ENCODE data around the gene HPS4. TPM values are rescaled to one million over a fixed set of nuclear protein-coding genes. Genes with fewer than 3 reads are reported as not detected.
"Not testable (repeated sequence)": the region's sequence is repeated elsewhere in the genome, so short reads cannot be mapped to it uniquely, and the experiment has no call there.

Gene HPS4
- total RNA-seq, 1 donor from 2014 or later: 28.3 TPM

DNA sequence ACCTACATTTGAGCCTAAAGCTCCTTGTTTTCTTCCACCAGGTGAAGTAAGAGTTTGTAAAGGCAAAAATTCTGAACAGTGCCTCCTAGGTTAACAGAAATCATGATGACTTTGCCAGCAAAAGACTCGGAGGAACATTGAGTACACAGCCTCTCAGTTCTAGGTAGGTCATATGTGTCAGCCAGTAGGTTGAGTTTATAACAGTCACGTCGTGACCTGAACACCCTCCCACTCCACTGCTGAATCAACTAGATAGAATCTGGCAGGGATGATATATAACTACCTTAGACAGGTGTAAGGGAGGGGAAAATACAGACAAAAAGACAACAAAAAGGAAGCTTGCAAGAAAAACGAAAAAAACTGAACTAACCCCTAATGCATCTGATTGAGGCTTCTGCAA is 67.3 kb downstream of the HPS4 start:
- no peak for DNase-seq (ENCODE audit: low spot score)

DNA sequence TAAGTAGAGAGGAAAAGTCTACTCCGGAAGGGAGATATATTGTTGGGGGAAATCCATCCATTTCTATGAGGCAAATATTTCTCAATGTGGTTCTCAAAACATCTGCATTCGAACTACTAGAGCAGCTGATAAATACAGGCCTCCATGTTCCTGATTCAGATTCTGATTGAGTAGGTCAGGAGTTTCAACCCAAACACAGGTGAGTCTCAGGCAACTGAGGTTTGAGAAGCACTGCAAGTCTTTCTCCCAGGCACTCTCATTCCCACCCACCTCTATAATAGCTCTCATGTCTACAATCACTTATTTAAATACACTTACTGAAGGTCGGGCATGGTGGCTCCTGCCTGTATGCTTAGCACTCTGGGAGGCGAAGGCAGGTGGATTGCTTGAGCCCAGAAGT is 69.2 kb downstream of the HPS4 start:
- no peak for DNase-seq (ENCODE audit: low spot score)

DNA sequence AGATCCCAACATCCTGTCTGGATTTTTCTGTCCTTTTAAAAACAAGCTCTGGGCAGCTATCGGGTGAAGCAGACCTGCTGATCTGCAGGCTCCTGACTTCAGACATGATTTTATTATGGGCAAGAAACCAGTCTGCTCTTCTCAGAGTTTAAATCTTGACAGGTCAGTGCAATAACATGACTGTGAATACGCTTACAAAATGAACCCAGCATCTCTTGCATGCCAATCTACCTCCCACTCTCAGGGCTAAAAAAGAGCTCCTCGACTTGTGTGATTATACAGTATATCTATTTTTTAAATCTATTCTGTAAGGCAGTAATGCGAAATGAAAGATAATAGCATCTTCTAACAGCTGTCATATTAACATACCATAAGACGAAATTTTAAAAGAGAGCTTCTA is 73.2 kb downstream of the HPS4 start:
- DNase-seq (ENCODE audit: low spot score): no peak

DNA sequence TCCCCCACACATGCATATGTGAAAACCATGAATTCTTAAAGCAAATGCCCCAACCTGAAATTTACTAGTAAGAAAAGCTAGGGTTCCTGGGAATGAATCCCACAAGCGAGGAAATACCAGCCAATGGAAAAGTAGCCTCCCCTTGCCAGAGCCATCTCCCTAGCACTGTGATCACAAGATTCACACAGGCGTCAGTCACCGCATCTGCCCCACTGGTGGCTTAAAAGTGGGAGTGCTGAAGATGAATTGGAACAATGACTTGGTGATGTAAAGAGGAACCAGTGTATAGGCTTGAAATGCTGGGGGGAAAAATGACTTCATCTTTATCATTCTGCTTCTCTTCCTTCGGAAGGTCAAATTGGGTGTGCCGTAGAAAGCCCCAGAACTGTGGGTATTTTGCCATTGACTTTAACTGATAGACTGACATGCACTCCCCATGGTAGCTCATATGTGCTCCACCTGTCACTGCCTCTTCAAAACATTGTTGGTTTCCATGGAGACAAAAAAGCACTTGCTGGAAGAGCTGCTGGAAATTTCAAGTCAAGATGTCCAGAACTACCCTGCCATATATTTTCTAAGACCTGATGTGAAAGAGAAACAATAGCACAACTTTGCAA is 73.8 kb downstream of the HPS4 start:
- DNase-seq (ENCODE audit: low spot score): no peak

DNA sequence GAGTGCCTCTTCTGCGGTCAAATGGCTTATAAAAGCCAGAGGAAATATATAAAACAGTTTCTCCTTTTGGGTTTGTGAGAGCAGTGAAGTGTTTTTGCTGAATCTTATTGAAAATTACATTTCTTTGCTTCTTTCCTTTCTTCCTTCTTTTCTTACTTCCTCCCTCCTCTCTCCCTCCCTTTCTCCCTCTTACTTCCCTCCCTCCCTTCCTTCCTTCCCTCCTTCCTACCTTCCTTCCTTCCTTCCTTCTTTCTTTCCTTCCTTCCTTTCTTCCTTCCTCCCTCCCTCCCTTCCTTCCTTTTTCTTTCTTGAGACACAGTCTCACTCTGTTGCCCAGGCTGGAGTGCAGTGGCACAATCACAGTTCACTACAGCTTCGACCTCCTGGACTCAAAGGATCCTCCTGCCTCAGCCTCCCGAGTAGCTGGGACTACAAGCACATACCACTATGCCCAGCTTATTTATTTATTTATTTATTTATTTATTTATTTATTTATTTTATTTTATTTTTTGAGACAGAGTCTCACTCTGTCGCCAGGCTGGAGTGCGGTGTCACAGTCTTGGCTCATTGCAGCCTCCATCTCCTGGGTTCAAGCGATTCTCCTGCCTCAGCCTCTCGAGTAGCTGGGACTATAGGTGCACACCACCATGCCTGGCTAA is 74.9 kb downstream of the HPS4 start:
- not testable (repeated sequence) for DNase-seq (ENCODE audit: low spot score)

DNA sequence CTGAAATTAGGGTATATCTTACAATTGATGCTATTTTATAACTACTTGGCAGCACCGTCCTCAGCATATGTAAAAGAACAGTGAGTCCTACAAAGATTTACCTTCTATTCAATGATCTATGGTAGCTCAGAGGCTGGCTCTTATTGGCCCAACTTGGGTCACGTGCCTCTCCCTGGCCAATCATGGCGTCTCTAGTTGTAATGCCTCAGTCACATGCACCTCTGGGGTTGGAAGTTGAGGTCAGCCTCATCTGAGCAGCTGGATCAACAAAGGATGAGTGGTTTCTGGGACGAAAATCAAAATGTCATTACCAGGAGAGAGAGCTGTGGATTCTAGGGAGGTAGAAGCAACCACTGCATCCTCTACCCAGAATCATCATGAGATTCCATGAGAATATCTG is 77.5 kb downstream of the HPS4 start:
- no peak for DNase-seq (ENCODE audit: low spot score)

DNA sequence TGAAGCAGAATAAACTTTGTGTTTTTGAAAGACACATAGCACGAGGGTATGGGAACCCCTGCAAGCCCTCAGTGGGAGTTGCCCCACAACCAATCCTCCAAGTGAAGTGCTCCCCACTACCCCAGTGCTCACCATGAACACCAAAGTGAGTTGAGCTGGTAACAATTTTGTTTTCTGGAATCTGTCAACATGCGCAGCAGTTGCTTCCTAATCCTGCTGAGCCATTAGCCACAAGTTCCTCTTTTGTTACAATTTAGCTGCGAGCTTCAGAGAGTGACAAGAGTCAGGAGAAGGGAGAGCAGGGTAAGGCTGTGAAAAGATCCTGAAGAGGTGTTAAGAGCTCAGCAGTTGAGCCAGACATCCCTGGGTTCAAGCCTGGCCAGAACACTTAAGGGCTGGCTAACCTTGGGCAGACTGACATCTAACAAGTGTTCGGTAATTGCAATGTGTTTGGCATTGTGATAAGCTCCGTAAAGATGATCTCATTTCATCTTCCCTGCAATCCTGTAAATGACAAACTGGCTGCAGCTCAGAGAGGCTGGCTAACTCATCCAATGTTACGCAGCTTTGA is 78.6 kb downstream of the HPS4 start:
- DNase-seq (ENCODE audit: low spot score): no peak

DNA sequence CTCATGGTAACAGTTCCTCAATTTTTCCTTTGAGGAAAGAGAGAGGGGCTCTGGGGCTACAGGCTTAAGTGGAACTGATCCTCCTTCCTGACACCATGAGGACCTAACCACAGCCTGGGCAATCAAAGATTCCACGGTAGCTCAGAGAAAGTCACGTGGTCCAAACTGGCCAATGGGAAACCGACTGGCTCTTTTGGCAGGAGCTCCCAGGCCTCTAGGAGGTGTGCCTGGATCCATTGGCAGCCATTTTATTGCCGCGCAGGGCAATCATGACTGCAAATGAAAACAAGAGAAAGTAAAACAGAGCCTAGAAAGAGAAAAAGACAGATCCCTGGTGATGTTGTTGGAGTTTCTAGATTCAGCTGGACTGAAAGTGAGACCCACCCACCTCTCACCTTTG is 81.9 kb downstream of the HPS4 start:
- DNase-seq (ENCODE audit: low spot score): no peak

Other genes with a start within 250 kb of the HPS4 start
- gene ASPHD2, start 54.5 kb downstream of the HPS4 start, total RNA-seq: 5.5 TPM
- 18.4 TPM for gene SRRD, start 94 bp upstream of the HPS4 start, total RNA-seq
- 34.2 TPM for gene TFIP11, start 28.7 kb upstream of the HPS4 start, total RNA-seq
- gene TPST2, start 106.3 kb upstream of the HPS4 start, total RNA-seq: 56.0 TPM
- 0.37 TPM for gene CRYBB1, start 134.2 kb upstream of the HPS4 start, total RNA-seq
- gene CRYBA4, start 138.2 kb upstream of the HPS4 start, total RNA-seq: not detected
- gene MIAT, start 173.8 kb upstream of the HPS4 start, total RNA-seq: 2.7 TPM